GM18867 (cell line): ENCODE data around the gene ATAD2B.

ENCODE experiments used
- ATAC-seq: cut with Tn5 transposase; IDR thresholded peaks from one replicate; pipeline ENCODE4 v1.9.1; 2021; ENCODE audit warnings: mild to moderate bottlenecking, moderate library complexity; ENCODE audit not compliant: unreplicated experiment

The ATAD2B gene

DNA sequence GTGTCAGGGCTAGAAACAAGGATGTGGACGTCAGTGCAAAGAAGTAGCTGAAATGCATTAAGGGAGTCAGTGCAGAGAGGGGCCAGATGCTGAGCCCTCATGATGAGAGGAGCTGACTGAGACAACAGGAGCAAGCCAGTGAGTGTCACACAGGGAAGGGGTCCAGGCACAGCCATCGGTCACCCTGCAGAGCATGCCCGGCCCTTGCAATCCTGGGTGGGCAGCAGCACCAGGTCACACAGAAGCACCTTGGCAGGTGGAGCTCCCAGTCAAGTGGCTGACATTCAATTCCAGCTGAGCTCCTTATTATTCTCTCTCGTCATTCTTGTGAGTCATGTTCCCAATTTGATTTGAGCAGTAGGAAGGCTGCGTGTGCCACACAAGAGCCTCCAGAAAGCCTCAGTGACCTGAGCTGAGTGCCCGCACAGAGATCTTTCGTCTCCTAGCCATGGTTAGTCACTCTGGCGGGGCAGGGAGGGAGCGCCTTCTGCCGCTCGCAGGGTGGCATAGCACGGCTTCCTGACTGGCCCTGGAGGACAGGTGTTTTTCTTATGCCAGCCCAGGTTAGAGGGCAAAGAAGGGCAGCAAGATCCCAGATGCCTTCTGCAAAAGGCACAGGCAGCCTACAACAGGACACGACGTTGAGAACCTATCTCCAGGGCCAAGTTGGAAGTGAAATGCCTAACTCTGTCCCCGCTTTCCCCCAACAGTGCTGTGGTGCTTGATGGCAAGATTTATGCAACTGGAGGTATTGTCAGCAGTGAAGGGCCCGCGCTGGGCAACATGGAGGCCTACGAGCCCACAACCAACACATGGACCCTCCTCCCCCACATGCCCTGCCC, 220.9 kb downstream of the ATAD2B start:
- ATAC-seq: no peak

DNA sequence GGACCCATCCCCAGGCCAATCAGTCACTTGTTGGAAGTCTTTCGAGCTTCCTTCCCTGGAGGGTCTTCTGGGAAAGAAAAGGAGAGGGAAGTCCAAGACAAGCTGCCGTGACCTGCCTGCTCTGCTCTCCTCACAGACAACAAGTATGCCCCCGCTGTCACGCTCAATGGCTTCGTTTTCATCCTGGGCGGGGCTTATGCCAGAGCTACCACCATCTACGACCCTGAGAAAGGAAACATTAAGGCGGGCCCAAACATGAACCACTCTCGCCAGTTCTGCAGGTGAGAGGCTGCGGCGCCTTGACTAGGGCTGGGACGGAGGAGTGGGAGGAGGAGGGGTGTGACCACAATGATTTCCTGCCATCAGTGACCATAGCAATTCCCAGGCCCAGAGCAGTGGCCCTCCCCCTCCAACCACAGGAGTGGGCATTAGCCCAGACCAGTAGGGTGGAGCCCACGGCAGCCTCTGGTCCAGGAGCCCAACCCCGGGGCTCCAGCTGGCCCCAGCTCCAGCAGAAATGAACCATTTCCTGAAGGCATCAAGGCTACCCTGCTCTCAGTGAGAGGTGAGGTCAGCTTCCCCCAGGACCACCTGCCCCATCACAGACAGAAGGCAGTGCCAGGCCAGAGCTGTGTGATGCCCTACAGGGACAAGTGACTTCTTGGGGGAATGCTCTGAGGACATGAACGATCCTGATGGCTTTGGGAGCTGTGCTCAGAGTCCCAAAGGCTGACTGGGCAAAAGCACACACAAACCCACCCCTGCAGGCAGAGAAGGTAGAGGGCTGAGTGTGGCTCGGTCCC, 223.1 kb downstream of the ATAD2B start:
- no peak for ATAC-seq

DNA sequence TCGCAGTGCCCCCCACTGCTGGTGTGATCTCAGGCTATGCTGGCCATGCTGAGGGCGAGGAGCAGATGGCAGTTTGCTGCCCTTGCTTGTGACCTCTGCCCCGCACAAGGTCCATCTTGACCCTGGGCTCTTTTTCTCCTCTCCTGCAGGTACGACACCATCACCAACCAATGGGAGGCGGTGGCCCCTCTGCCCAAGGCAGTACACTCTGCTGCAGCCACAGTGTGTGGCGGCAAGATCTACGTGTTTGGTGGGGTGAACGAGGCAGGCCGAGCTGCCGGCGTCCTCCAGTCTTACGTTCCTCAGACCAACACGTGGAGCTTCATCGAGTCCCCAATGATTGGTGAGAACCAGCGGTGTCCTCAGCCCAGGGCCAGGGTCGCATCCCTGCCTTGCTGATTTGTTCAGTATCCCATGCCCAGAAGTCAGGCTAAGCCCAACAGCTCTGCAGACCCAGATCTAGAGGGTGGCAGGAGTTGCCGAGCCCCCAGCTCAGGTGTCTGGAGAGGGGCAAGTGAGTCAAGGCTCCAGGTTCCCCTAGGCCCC, 223.8 kb downstream of the ATAD2B start:
- ATAC-seq: no peak

DNA sequence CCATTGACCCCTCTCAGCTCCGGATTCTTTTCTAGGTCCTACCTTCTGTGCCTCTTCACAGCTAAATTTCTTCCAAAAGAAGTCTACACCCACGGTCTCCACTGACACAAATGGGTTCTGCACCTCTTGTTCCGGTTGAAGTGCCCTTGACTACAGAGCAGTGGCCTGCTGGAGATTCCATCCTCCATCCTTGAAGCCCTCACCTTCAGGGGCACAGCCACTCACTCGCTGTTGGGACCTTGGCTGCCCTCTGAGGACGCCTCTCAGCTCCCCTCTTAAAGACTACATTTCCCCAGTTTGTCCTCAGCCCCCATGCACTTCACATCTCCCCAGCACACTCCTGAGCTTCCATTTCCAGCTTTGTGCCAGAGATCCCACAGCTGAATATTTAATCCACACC, 226.3 kb downstream of the ATAD2B start:
- ATAC-seq: no peak

- ATAC-seq: no peak
Observed at GRCh38 chr2:23699580-23699925, 227.4 kb downstream of the ATAD2B start.

DNA sequence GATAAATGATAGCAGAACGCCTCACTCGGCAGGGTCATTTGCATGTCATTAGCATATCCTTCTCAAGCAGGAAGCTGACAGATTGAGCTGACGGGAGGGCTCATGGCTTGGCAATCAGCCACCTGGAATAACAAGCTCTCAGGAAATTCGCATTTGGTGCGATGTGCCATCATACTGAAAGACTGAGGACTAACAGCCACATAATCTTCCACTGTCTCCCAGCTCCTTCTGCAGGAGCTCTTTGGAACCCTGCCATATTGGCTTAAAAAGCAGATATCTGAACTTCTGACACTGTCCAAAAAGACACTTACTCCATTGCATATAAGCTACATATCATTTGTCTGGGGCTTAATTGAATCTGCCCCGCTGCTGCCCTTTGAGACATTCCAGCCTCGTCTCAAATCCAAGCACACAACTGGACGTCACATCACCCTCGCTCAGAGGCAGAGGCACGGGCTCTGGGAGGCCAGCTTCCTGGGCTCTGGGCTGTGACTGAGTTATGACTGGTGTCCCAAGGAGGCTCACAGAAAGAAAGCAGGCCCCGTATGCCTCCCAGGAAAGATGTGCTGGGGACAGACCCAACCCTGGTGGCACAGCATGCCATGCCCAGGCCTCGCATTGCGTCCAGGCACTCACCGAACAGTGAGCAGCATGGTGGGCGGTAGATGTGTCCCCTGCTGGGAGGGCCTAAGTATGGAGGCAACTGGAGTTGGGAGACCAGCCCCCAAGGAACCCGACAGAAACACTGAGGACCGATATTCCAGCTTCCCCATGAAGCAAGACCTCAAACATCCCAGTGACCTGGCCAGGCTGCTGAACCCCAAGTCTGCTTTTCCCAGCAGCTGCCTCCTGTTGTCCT, 228.0 kb downstream of the ATAD2B start:
- ATAC-seq: no peak
